Memory B cell (primary cell): ENCODE data around the gene CCDC134.

ENCODE experiments used
- ATAC-seq: fragments of 150-1000 bp; cut with Tn5 transposase; 2 replicates; pipeline ENCODE4 v1.10.0; 2021; ENCODE audit warnings: low read depth, mild to moderate bottlenecking, moderate library complexity
- DNase-seq, 2 donors: peaks; one replicate each; pipeline ENCODE4 v3.0.0; 2022; ENCODE audit warnings: low spot score in 2 of 2
- H3K27ac Mint-ChIP-seq: one replicate; pipeline ENCODE4 v1.8.0; 2022; ENCODE audit warnings: mild to moderate bottlenecking, moderate library complexity, mixed read lengths
- H3K27me3 Mint-ChIP-seq: one replicate; pipeline ENCODE4 v1.8.0; 2022; ENCODE audit warnings: mixed read lengths
- H3K36me3 Mint-ChIP-seq: one replicate; pipeline ENCODE4 v1.8.0; 2022; ENCODE audit warnings: mild to moderate bottlenecking, mixed read lengths
- H3K4me1 Mint-ChIP-seq: one replicate; pipeline ENCODE4 v1.8.0; 2022; ENCODE audit warnings: mixed read lengths
- H3K4me3 Mint-ChIP-seq: one replicate; pipeline ENCODE4 v1.8.0; 2022; ENCODE audit warnings: mild to moderate bottlenecking, moderate library complexity, mixed read lengths
- H3K9me3 Mint-ChIP-seq: one replicate; pipeline ENCODE4 v1.8.0; 2022; ENCODE audit warnings: mixed read lengths

The CCDC134 gene

GRCh38 chr22:41776381-41776780 is 24.1 kb upstream of the CCDC134 start:
- Mint-ChIP-seq H3K9me3 (no peaks in the 10 kb centered on the region), H3K27ac (no peak overlapping the region), H3K4me3 (no peak overlapping the region), H3K27me3 (peaks cover 1% of the 10 kb centered on the region), H3K36me3 (no peaks in the 10 kb centered on the region), H3K4me1 (peaks cover 14% of the 10 kb centered on the region)
- DNase-seq (no peak), ATAC-seq (no peak)

- Mint-ChIP-seq H3K4me1 (peaks cover 27% of the 10 kb centered on the region), H3K27me3 (peaks cover 1% of the 10 kb centered on the region), H3K27ac (peak overlapping the region; percentile 64), H3K36me3 (no peaks in the 10 kb centered on the region), H3K4me3 (no peak overlapping the region), H3K9me3 (no peaks in the 10 kb centered on the region)
- DNase-seq (no peak), ATAC-seq (no peak)
Observed at GRCh38 chr22:41777749-41778425, 22.6 kb upstream of the CCDC134 start.

- Mint-ChIP-seq H3K36me3 (peaks cover 5% of the 10 kb centered on the region), H3K4me1 (peaks cover 33% of the 10 kb centered on the region), H3K4me3 (peak overlapping the region; percentile 62), H3K27ac (peak overlapping the region; percentile 94), H3K9me3 (no peaks in the 10 kb centered on the region), H3K27me3 (peaks cover 1% of the 10 kb centered on the region)
- ATAC-seq = no peak
- no peak for DNase-seq
Observed at GRCh38 chr22:41779929-41780505, 20.5 kb upstream of the CCDC134 start.

GRCh38 chr22:41780746-41781505 is 19.6 kb upstream of the CCDC134 start:
- ATAC-seq (peak; percentile 98), DNase-seq (peak; percentile 66 to 79)
- Mint-ChIP-seq H3K9me3 (no peaks in the 10 kb centered on the region), H3K36me3 (peaks cover 5% of the 10 kb centered on the region), H3K4me1 (peaks cover 33% of the 10 kb centered on the region), H3K27ac (peak overlapping the region; percentile 94), H3K27me3 (peaks cover 1% of the 10 kb centered on the region), H3K4me3 (peak overlapping the region; percentile 87)

- Mint-ChIP-seq H3K4me3 (peak overlapping the region; percentile 87), H3K4me1 (peaks cover 33% of the 10 kb centered on the region), H3K27me3 (no peaks in the 10 kb centered on the region), H3K9me3 (no peaks in the 10 kb centered on the region), H3K36me3 (peaks cover 5% of the 10 kb centered on the region), H3K27ac (peak overlapping the region; percentile 94)
- DNase-seq = no peak
- peak; percentile 33 for ATAC-seq
Observed at GRCh38 chr22:41781507-41781906, 19.0 kb upstream of the CCDC134 start.

GRCh38 chr22:41782316-41782715 is 18.2 kb upstream of the CCDC134 start:
- peaks cover 35% of the 10 kb centered on the region for H3K4me1 Mint-ChIP-seq
- peak overlapping the region; percentile 87 for H3K4me3 Mint-ChIP-seq
- H3K9me3 Mint-ChIP-seq = no peaks in the 10 kb centered on the region
- no peak for ATAC-seq
- peaks cover 5% of the 10 kb centered on the region for H3K36me3 Mint-ChIP-seq
- DNase-seq = no peak
- no peaks in the 10 kb centered on the region for H3K27me3 Mint-ChIP-seq
- H3K27ac Mint-ChIP-seq = peak overlapping the region; percentile 94

- DNase-seq = no peak
- ATAC-seq = no peak
- H3K4me1 Mint-ChIP-seq = peaks cover 33% of the 10 kb centered on the region
- peaks cover 5% of the 10 kb centered on the region for H3K36me3 Mint-ChIP-seq
- peak overlapping the region; percentile 94 for H3K27ac Mint-ChIP-seq
- H3K27me3 Mint-ChIP-seq = no peaks in the 10 kb centered on the region
- peak overlapping the region; percentile 87 for H3K4me3 Mint-ChIP-seq
- H3K9me3 Mint-ChIP-seq = no peaks in the 10 kb centered on the region
Observed at GRCh38 chr22:41782751-41783150, 17.7 kb upstream of the CCDC134 start.

GRCh38 chr22:41787331-41787730 is 13.1 kb upstream of the CCDC134 start:
- Mint-ChIP-seq H3K4me1 (peaks cover 19% of the 10 kb centered on the region), H3K4me3 (no peak overlapping the region), H3K9me3 (no peaks in the 10 kb centered on the region), H3K36me3 (peaks cover 23% of the 10 kb centered on the region), H3K27ac (no peak overlapping the region), H3K27me3 (no peaks in the 10 kb centered on the region)
- DNase-seq = no peak
- ATAC-seq = no peak

GRCh38 chr22:41793871-41794270 is 6.6 kb upstream of the CCDC134 start:
- Mint-ChIP-seq H3K9me3 (no peaks in the 10 kb centered on the region), H3K36me3 (peaks cover 37% of the 10 kb centered on the region), H3K4me3 (no peak overlapping the region), H3K27ac (no peak overlapping the region), H3K4me1 (peaks cover 5% of the 10 kb centered on the region), H3K27me3 (no peaks in the 10 kb centered on the region)
- ATAC-seq (no peak), DNase-seq (no peak)

GRCh38 chr22:41798736-41799135 is 1.7 kb upstream of the CCDC134 start:
- Mint-ChIP-seq H3K27me3 (no peaks in the 10 kb centered on the region), H3K27ac (peak overlapping the region; percentile 96), H3K9me3 (no peaks in the 10 kb centered on the region), H3K4me1 (peaks cover 24% of the 10 kb centered on the region), H3K4me3 (no peak overlapping the region), H3K36me3 (peaks cover 18% of the 10 kb centered on the region)
- ATAC-seq = no peak
- no peak for DNase-seq

- Mint-ChIP-seq H3K27ac (peak overlapping the region; percentile 96), H3K4me1 (peaks cover 24% of the 10 kb centered on the region), H3K27me3 (no peaks in the 10 kb centered on the region), H3K9me3 (no peaks in the 10 kb centered on the region), H3K36me3 (peaks cover 9% of the 10 kb centered on the region), H3K4me3 (peak overlapping the region; percentile 99)
- peak in 1 of 2 donors; percentile 23 for DNase-seq
- ATAC-seq = peak; percentile 46
Observed at GRCh38 chr22:41799486-41800347, 762 bp upstream of the CCDC134 start.

- Mint-ChIP-seq H3K4me3 (peak overlapping the region; percentile 99), H3K9me3 (no peaks in the 10 kb centered on the region), H3K36me3 (no peaks in the 10 kb centered on the region), H3K27me3 (no peaks in the 10 kb centered on the region), H3K27ac (peak overlapping the region; percentile 96), H3K4me1 (peaks cover 24% of the 10 kb centered on the region)
- ATAC-seq (no peak), DNase-seq (no peak)
Observed at GRCh38 chr22:41801147-41801819, 804 bp downstream of the CCDC134 start.

- no peak overlapping the region for H3K27ac Mint-ChIP-seq
Observed at GRCh38 chr22:41801886-41802285, 1.4 kb downstream of the CCDC134 start.

More at GRCh38 chr22:41801886-41802285, 1.4 kb downstream of the CCDC134 start:
- Mint-ChIP-seq H3K4me1 (peaks cover 24% of the 10 kb centered on the region), H3K4me3 (peak overlapping the region; percentile 99), H3K9me3 (no peaks in the 10 kb centered on the region), H3K27me3 (no peaks in the 10 kb centered on the region), H3K36me3 (no peaks in the 10 kb centered on the region)
- DNase-seq = no peak
- no peak for ATAC-seq
